ENCODE results near the gene SERHL2.
"Not testable (repeated sequence)": the region's sequence is repeated elsewhere in the genome, so short reads cannot be mapped to it uniquely, and the experiment has no call there.

SERHL2 gene

GRCh38 chr22:42536166-42536565 lies 17.6 kb upstream of the SERHL2 start:
- DNase-seq (ENCODE audit: low spot score) = no peak

DNA sequence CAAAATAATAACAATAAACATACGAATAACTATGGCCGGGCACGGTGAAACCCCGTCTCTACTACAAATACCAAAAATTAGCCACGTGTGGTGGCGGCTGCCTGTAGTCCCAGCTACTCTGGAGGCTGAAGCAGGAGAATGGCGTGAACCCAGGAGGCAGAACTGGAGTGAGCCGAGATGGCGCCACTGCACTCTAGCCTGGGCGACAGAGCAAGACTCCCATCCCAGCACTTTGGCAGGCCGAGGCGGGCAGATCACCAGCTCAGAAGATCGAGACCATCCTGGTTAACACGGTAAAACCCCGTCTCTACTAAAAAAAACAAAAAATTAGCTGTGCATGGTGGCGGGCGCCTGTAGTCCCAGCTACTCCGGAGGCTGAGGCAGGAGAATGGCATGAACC lies 17.1 kb upstream of the SERHL2 start:
- not testable (repeated sequence) for DNase-seq (ENCODE audit: low spot score)

GRCh38 chr22:42537199-42537831 lies 16.4 kb upstream of the SERHL2 start:
- not testable (repeated sequence) for DNase-seq (ENCODE audit: low spot score)

DNA sequence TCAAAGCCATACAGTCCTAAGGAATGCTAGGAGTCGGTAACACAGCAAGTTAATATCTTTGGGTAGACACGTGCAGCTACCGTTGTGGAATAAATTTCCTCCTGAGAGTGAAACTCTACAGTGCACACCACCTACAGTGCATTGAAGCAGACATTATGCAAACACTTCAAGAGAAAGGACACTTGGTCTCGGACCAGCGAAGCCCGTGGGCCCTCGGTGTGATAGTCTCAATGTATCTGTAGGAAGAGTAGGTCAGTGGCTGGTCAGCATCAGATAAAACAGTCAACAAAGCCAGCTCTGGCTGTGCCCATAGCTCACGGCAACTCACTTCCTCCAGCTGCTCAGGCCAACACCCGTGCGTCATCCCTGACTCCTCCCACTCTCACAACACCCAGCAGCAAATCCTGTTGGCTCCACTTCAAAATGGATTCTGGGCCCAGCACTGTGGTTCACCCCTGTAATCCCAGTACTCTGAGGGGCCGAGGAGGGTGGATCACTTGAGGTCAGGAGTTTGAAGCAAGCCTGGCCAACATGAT lies 14.5 kb upstream of the SERHL2 start:
- DNase-seq (ENCODE audit: low spot score) = not testable (repeated sequence)

DNA sequence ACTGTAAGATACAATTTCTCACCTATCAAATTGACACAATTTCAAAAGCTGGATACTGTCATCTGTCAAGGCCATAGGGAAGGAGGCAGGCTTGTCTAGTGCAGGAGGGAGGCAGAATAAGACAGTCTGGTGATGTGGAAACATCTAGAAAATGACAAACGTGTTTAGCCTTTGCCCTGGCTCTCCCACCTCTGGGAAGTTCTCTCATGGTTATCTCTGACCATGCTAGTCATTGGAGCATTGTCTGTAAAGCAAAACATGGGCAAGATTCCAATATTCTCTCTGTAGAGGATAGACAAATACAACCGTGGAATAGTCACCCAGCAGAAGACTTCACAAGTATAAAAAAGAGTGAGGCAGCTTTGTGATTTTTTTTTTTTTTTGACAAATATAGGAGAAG lies 9.1 kb upstream of the SERHL2 start:
- DNase-seq (ENCODE audit: low spot score) = no peak

GRCh38 chr22:42547562-42547961 lies 6.2 kb upstream of the SERHL2 start:
- no peak for DNase-seq (ENCODE audit: low spot score)

DNA sequence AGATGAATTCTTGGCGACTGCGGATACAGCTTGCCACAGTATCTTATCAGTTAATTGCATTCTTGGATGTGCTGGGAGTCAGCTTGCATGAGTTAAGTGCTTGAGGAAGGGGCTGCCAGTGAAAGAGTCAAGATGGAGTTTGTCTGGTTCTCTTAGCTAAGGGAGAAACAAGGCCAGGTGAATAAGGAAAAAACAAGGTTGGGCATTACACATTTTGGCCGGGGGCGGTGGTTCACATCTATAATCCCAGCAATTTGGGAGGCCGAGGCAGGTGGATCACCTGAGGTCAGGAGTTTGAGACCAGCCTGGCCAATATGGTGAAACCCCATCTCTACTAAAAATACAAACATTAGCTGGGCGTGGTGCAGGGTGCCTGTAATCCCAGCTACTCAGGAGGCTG lies 5.6 kb upstream of the SERHL2 start:
- DNase-seq (ENCODE audit: low spot score) = not testable (repeated sequence)

DNA sequence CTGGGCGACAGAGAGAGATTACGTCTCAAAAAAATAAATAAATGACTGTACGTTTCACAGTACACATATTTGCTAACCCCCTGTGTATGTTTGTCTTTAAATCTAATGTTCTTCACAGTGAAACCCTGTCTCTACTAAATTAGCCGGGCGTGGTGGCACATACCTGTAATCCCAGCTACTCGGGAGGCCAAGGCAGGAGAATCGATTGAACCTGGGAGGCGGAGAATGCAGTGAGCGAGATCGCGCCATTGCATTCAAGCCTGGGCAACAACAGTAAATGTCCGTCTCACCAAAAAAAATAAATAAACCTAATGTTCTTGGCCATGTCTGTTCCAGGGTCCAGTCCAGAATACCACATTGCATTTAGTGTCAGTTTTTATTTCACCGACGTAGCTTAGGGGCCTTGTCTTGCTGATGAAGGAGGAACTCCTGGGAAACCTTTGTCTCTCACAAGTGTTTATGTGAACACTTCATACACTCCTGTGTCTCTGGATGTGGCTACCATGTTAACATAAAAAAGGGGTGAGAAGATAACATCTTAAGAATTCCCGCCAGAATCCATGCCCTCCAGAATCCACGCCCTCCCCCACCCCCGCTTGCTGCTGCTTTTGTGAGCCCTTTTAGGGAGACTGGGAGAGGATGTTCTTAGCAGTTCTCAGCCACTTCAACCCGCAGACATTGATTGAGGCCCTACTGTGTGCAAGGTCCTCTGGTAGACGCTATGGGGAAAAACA lies 5.0 kb upstream of the SERHL2 start:
- no peak for DNase-seq (ENCODE audit: low spot score)

DNA sequence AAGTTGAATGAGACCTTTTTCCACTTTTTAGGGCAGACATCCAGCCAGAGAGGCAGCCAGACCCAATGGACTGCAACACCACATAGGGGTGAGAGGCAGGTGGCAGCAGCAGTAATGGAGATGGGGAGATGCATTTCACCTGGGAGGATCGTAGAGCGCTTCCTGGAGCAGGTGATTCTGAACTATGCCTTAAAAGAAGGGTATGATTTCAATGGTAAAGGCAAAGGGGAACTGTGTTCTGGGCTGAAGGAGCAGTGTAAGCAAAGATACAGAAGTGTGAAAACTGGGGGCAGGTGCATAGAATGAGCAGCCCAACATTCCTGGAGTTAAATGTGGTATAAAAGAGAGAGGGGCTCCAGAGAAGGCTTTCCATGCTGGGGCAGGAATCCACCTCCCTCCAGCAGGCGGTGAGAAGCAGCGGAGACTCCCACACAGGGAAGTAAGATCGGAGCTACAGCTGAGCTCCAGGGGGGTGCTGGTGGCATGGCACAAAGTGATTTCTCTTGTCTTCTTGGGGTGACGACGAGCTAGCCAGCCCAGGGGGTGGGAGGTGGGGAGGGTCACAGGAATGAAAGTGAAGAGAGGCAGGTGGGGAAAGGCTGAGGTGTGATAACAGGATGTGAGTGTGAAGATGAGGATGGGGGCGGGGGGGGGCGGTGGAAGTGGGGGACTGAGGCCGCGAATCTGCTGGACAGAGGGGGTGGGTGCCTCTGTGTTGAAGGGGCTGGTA lies 4.3 kb upstream of the SERHL2 start:
- DNase-seq (ENCODE audit: low spot score) = no peak

GRCh38 chr22:42552294-42552647 lies 1.5 kb upstream of the SERHL2 start:
- DNase-seq (ENCODE audit: low spot score) = not testable (repeated sequence)

- DNase-seq (ENCODE audit: low spot score) = no peak
These were observed 6.6 kb downstream of the SERHL2 start for GRCh38 chr22:42560381-42560780.

GRCh38 chr22:42560781-42561180 lies 7.0 kb downstream of the SERHL2 start:
- DNase-seq (ENCODE audit: low spot score) = no peak

- DNase-seq (ENCODE audit: low spot score) = no peak
These were observed 8.1 kb downstream of the SERHL2 start for GRCh38 chr22:42561856-42562255.

DNA sequence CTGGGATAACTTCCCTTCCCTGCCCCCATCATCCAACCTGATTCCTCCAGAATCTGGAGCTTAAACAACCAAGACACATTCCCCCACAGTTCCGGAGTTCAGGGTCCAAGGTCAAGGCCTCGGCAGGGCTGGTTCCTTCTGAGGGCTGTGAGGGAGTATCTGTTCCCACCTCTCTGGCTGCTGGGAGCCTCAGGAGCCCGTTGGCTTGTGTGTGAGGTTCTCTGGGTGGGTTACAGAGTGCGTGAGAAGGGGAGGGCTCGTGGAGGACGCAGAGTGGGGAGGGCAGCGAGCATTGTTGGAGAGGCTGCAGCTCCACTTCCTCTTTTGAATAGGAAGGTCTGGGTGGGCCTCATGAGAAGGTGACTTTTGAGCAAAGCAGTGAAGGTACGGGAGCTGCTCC lies 8.5 kb downstream of the SERHL2 start:
- DNase-seq (ENCODE audit: low spot score) = no peak

- no peak for DNase-seq (ENCODE audit: low spot score)
These were observed 8.9 kb downstream of the SERHL2 start for GRCh38 chr22:42562684-42563083.

DNA sequence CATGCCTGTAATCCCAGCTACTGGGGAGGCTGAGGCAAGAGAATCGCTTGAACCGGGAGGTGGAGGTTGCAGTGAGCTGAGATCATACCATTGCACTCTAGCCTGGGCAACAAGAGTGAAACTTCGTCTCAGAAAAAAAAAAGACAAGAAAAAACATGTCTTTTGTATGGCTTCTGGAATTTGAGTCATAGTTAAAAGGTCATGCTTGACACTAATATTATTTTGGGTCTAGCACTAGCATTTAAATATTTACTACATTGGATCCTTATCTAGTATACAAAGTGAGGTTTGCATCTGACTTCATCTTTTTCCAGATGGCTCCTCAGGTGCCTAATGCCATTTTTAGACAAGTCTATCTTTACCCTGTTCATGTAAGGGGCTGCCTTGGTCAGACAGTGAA lies 10.2 kb downstream of the SERHL2 start:
- DNase-seq (ENCODE audit: low spot score) = not testable (repeated sequence)

DNA sequence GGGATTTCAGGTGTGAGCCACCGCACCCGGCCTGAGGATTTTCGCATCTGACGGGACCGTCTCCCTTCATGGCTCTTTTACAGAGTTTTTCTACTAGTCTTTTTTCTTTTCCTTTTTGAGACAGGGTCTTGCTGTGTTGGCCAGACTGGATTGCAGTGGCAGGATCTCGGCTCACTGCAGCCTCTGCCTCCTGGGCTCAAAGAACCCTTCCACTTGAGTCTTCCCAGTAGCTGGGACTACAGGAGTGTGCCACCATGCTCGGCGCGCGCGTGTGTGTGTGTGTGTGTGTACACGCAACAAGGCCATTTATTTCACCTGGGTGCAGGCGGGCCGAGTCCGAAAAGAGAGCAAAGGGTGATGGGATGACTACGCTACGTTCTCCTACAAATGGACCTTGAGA lies 10.9 kb downstream of the SERHL2 start:
- no peak for DNase-seq (ENCODE audit: low spot score)

GRCh38 chr22:42565956-42566355 lies 12.2 kb downstream of the SERHL2 start:
- DNase-seq (ENCODE audit: low spot score) = no peak

- not testable (repeated sequence) for DNase-seq (ENCODE audit: low spot score)
These were observed 14.2 kb downstream of the SERHL2 start for GRCh38 chr22:42567950-42568349.

DNA sequence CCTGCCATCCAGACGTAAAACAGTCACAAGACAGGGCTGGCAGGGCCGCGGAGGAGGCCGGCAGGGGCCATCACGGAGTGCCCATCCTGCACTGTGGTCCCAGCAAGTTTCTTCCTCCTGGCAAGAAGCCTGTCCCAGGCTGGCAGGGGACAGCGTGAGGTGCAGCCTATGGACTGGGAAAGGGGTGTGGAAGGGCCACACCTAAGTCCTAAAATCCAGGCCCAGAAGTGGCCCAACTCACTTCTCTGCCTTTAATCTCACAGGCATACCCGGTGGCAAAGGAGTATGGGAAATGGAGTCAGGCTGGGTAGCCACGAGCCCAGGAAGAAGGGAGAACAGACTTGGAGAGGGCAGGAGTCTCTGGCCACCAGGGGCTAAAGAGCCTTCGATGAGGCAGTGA lies 16.8 kb downstream of the SERHL2 start:
- DNase-seq (ENCODE audit: low spot score) = not testable (repeated sequence)

- DNase-seq (ENCODE audit: low spot score) = not testable (repeated sequence)
These were observed 17.3 kb downstream of the SERHL2 start for GRCh38 chr22:42571068-42571467.

GRCh38 chr22:42574046-42574445 lies 20.3 kb downstream of the SERHL2 start:
- DNase-seq (ENCODE audit: low spot score) = not testable (repeated sequence)

GRCh38 chr22:42574468-42574867 lies 20.7 kb downstream of the SERHL2 start:
- DNase-seq (ENCODE audit: low spot score) = not testable (repeated sequence)

All from LoVo (cell line).